GM21526 (cell line): Measurements from ENCODE around the gene RESF1.
A peak's percentile ranks its signal among the peaks of the same experiment; 100 is the strongest.
"Not testable (repeated sequence)": the region's sequence is repeated elsewhere in the genome, so short reads cannot be mapped to it uniquely, and the experiment has no call there.

Source experiments
- ATAC-seq: cut with Tn5 transposase; IDR thresholded peaks from one replicate; pipeline ENCODE4 v1.9.1; 2021; ENCODE audit warnings: moderate library complexity; ENCODE audit not compliant: unreplicated experiment, low FRiP score

The RESF1 gene

GRCh38 chr12:31959161-31959700 lies at the start of gene RESF1:
TSS of gene RESF1 (plus strand) at chr12:31959415. CDS start at chr12:31980956, 21,541 bp downstream.
- ATAC-seq: peak; percentile 86

- ATAC-seq: no peak
Observed at GRCh38 chr12:31914927-31915326, 44.3 kb upstream of the RESF1 start.

GRCh38 chr12:31915446-31915845 lies 43.8 kb upstream of the RESF1 start:
- no peak for ATAC-seq

- no peak for ATAC-seq
Observed at GRCh38 chr12:31922341-31923062, 36.7 kb upstream of the RESF1 start.

- ATAC-seq: no peak
Observed at GRCh38 chr12:31923063-31923412, 36.2 kb upstream of the RESF1 start.

- no peak for ATAC-seq
Observed at GRCh38 chr12:31928246-31929026, 30.8 kb upstream of the RESF1 start.

- ATAC-seq: no peak
Observed at GRCh38 chr12:31929027-31929526, 30.1 kb upstream of the RESF1 start.

- no peak for ATAC-seq
Observed at GRCh38 chr12:31931796-31932715, 27.2 kb upstream of the RESF1 start.

GRCh38 chr12:31944299-31944698 lies 14.9 kb upstream of the RESF1 start:
- ATAC-seq: no peak

GRCh38 chr12:31947971-31948370 lies 11.2 kb upstream of the RESF1 start:
- no peak for ATAC-seq

GRCh38 chr12:31948697-31949359 lies 10.4 kb upstream of the RESF1 start:
- not testable (repeated sequence) for ATAC-seq

GRCh38 chr12:31950088-31950487 lies 9.1 kb upstream of the RESF1 start:
- no peak for ATAC-seq

- ATAC-seq: no peak
Observed at GRCh38 chr12:31950492-31950891, 8.7 kb upstream of the RESF1 start.

- no peak for ATAC-seq
Observed at GRCh38 chr12:31951008-31951407, 8.2 kb upstream of the RESF1 start.

GRCh38 chr12:31951939-31952338 lies 7.3 kb upstream of the RESF1 start:
- ATAC-seq: no peak

- no peak for ATAC-seq
Observed at GRCh38 chr12:31952418-31952817, 6.8 kb upstream of the RESF1 start.

GRCh38 chr12:31954925-31955858 lies 4.0 kb upstream of the RESF1 start:
- ATAC-seq: no peak

GRCh38 chr12:31958569-31959160 lies 550 bp upstream of the RESF1 start:
- no peak for ATAC-seq
